Measurements from ENCODE around the gene TEDDM1.
A peak's percentile ranks its signal among the peaks of the same experiment; 100 is the strongest.
"Not testable (repeated sequence)": the region's sequence is repeated elsewhere in the genome, so short reads cannot be mapped to it uniquely, and the experiment has no call there.

TEDDM1 gene

DNA sequence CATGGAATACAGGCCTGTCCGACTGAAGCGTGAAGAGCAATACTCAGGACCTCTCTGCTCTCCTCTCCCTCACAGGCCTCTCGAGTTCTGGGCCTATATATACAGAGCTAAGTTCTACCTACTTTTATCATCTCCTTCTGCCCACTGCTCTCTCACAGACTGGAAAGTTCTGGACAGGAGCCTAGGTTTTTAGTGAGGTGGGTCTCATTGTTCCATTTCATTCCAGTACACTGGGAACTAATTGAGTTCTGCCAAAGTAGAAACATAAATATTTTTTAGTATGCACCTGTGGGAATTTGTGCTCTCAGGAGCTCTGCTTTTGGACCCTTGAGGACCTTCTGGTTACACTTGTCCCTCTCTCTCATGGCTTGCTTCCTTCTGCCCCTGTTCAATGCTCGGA is at the start of gene TEDDM1:
Gene TEDDM1 (minus strand): TSS at position 101 of the 400 bp plus-strand sequence. CDS start 182 bp downstream, outside the sequence.
- TF ChIP-seq, protein P1, sequence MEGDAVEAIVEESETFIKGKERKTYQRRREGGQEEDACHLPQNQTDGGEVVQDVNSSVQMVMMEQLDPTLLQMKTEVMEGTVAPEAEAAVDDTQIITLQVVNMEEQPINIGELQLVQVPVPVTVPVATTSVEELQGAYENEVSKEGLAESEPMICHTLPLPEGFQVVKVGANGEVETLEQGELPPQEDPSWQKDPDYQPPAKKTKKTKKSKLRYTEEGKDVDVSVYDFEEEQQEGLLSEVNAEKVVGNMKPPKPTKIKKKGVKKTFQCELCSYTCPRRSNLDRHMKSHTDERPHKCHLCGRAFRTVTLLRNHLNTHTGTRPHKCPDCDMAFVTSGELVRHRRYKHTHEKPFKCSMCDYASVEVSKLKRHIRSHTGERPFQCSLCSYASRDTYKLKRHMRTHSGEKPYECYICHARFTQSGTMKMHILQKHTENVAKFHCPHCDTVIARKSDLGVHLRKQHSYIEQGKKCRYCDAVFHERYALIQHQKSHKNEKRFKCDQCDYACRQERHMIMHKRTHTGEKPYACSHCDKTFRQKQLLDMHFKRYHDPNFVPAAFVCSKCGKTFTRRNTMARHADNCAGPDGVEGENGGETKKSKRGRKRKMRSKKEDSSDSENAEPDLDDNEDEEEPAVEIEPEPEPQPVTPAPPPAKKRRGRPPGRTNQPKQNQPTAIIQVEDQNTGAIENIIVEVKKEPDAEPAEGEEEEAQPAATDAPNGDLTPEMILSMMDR (IDR thresholded peaks at IDR 0.05; ENCODE audit: low read depth, low read length) = no peak
- H3K4me3 ChIP-seq (ENCODE audit: low read depth, low read length) = no peak within 1 kb of the TSS

GRCh38 chr1:182450087-182450486 is 49.6 kb upstream of the TEDDM1 start, which contains the start of gene RGSL1:
Gene RGSL1 (plus strand): TSS chr1:182450146. CDS start chr1:182450166, 20 bp downstream.
- TF ChIP-seq, protein P1 (IDR thresholded peaks at IDR 0.05; ENCODE audit: low read depth, low read length) = no peak
- no peak within 1 kb of the TSS for H3K4me3 ChIP-seq (ENCODE audit: low read depth, low read length)

DNA sequence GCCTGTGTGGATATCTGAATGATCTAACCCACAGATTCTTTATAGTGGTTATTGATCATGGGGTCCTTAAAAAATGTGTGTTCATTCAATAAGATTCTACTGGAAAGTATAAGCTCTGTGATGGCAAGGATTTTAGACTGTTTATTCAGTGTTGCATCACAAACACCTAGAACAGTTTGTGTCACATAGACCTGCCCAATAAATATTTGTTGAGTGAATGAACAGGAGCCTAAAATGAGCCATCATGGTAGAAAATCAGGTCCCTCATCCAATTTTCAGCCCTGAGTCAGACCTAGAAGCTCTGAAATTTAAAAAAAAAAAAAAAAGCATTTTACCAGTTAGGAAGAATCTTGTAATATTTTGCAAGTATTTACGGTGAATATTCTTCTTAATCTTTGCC is 47.2 kb upstream of the TEDDM1 start:
- H3K4me3 ChIP-seq (ENCODE audit: low read depth, low read length) = no peak overlapping the region
- TF ChIP-seq, protein P1 (IDR thresholded peaks at IDR 0.05; ENCODE audit: low read depth, low read length) = no peak

DNA sequence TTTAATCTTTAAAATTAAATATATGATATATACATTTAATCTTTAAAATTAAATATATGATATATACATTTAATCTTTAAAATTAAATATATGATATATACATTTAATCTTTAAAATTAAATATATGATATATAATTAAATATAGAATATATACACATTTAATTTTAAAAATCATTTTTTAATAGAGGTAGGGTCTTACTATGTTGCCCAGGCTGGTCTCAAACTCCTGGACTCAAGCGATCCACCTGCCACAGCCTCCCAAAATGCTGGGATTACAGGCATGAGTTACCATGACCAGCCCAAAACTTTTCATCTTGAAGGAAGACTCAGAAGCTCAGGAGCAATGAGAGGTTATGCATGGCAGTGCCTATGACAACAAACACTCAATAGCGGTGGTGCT is 46.7 kb upstream of the TEDDM1 start:
- not testable (repeated sequence) for H3K4me3 ChIP-seq (ENCODE audit: low read depth, low read length)

DNA sequence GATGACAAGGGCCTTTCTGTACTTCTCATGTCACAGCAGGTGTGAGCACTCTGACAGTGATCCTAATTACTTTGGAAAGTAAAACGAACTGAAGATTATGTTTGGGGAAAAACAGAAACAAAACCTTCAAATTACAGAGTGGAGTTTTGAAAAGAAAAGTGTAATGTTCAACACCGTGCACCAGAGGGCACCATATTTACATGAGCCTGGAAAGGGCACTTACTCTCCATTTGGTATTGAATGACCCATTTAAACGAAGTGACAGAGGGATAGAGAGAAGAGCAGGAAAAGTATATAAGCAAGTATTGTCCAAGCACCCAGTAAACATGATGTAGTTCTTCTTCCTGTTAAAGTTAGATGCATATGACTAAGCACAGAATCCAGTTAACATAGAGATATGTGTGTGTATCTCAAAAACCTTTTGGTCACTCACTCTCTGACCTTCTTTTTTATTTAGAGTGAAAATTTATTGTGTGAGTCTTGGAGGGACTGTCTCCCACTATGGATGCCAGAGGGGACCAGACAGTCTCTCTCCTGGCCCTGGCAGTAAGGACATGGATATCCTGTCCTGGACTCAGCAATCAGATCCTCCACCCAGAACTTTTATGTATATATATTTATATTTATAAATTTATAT is 45.7 kb upstream of the TEDDM1 start:
- H3K4me3 ChIP-seq (ENCODE audit: low read depth, low read length) = no peak overlapping the region
- TF ChIP-seq, protein P1 (IDR thresholded peaks at IDR 0.05; ENCODE audit: low read depth, low read length) = peak; percentile 47

DNA sequence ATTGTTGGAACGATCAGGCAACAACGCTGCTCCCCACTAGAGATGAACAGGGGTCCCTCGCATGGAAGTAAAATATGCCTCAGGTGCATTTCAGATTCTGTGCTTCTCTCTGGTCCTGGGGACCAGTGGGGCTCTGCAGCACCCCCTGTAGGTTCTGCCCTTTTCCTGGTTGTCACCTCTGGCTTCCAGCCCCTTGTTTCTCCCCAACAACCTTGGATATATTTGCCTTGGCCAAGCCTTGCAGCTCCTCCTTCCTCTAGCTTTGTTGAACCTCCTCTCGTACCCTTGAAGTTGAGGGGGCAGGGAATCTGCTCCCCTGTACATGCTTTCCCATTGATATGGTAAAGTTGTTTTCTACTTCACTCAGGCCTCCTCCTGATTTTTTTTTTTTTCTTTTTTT is 44.0 kb upstream of the TEDDM1 start:
- no peak overlapping the region for H3K4me3 ChIP-seq (ENCODE audit: low read depth, low read length)
- TF ChIP-seq, protein P1 (IDR thresholded peaks at IDR 0.05; ENCODE audit: low read depth, low read length) = no peak

- no peak overlapping the region for H3K4me3 ChIP-seq (ENCODE audit: low read depth, low read length)
- TF ChIP-seq, protein P1 (IDR thresholded peaks at IDR 0.05; ENCODE audit: low read depth, low read length) = no peak
Observed at GRCh38 chr1:182442333-182442732, 41.9 kb upstream of the TEDDM1 start.

GRCh38 chr1:182441719-182442118 is 41.3 kb upstream of the TEDDM1 start:
- no peak overlapping the region for H3K4me3 ChIP-seq (ENCODE audit: low read depth, low read length)
- TF ChIP-seq, protein P1 (IDR thresholded peaks at IDR 0.05; ENCODE audit: low read depth, low read length) = no peak
